ENCODE results near the gene LCE1C.

- TF ChIP-seq CTCF (IDR thresholded peaks at IDR 0.05): no peak
- TF ChIP-seq ZFX (IDR thresholded peaks at IDR 0.05; ENCODE audit: borderline replicate concordance): no peak
Observed at GRCh38 chr1:152855661-152856060, 49.2 kb upstream of the LCE1C start.
